Psoas muscle (tissue), 8 donors: ENCODE results near the gene GTF2A2. TPM values are rescaled to one million over a fixed set of nuclear protein-coding genes. Genes with fewer than 3 reads are reported as not detected.
"Not testable (repeated sequence)": the region's sequence is repeated elsewhere in the genome, so short reads cannot be mapped to it uniquely, and the experiment has no call there.

ENCODE experiments used
- ATAC-seq, 4 donors: fragments of 200-7000 bp; cut with Tn5 transposase; one replicate each; pipeline ENCODE4 v1.9.1; 2020; ENCODE audit warnings: moderate library complexity in 3 of 4, mild to moderate bottlenecking in 2 of 4
- DNase-seq, 2 donors: peaks; one replicate each; pipeline ENCODE4 v3.0.0-alpha.2; 2020
- H3K27ac ChIP-seq: fragments of 200-600 bp; one replicate; pipeline ENCODE4 v1.8.0; 2022
- H3K27me3 ChIP-seq, 3 donors: fragments of 200-600 bp in 1 of 3; one replicate each; pipeline versions ENCODE4 v1.6.1 to v1.8.0; 2013 to 2022; ENCODE audit warnings: low read length in 2 of 3, mild to moderate bottlenecking in 2 of 3, moderate library complexity in 1 of 3; ENCODE audit not compliant: insufficient read depth in 3 of 3
- H3K36me3 ChIP-seq, 2 donors: fragments of 200-600 bp in 1 of 2; one replicate each; pipeline versions ENCODE4 v1.6.1 to v1.8.0; 2013 to 2022; ENCODE audit warnings: low read depth in 1 of 2, mild to moderate bottlenecking in 1 of 2, moderate library complexity in 1 of 2; ENCODE audit not compliant: insufficient read depth in 1 of 2
- H3K4me1 ChIP-seq: fragments of 200-600 bp; one replicate; pipeline ENCODE4 v1.8.0; 2022
- H3K4me3 ChIP-seq: fragments of 200-600 bp; one replicate; pipeline ENCODE4 v1.8.0; 2022; ENCODE audit warnings: mild to moderate bottlenecking
- H3K9me3 ChIP-seq: fragments of 200-600 bp; one replicate; pipeline ENCODE4 v1.8.0; 2022
- CTCF ChIP-seq: fragments of 200-600 bp; IDR thresholded peaks from one replicate; pipeline ENCODE4 v1.8.0; 2022; ENCODE audit warnings: antibody characterized with exemption
- WGBS, 3 donors: extraction: QIAGEN DNeasy Blood & Tissue Kit; methylation state at CpG; one replicate each; pipeline versions ENCODE4 v1.1.6 to v1.1.7; 2013; 5-methylcytosine and 5-hydroxymethylcytosine counted together
- intact Hi-C, 2 donors: fragments of 100-400 bp; cut with DNase I; formaldehyde crosslinking; loops; one replicate each; pipeline versions ENCODE4 v1.11.0 to v1.14.2; 2022
- polyA plus RNA-seq, 3 donors: library from polyadenylated mRNA; stranded (reverse); fragments of 200-250 nt; gene quantifications; one replicate each; pipeline ENCODE4 v1.2.3, GENCODE V29; 2013
- total RNA-seq, 4 donors: library from RNA; stranded (reverse); fragmentation: NEBNext Ultra II Directional in 2 of 4; extraction: Animal tissue kit (Norgen Biotek cat#: 25700) in 2 of 4; gene quantifications; one replicate each; pipeline versions ENCODE4 v1.2.1 to v1.2.4, GENCODE V29; 2021 to 2023
- donor health status: healthy with polysubstance abuse.
- donor health status: DM: no; HTN: no; CAD: no; lungs with moderate emphysema.
- donor health status: Bipolar disorder and iron deficiency.
- donor health status: healthy.
- donor health status: DM: yes; HTN: yes; CAD: no.
- donor health status: DM: no; HTN: no; CAD: no.
- donor health status: DM: no; HTN: no; CAD: no.
- donor health status: DM: yes; HTN: yes; CAD: no.

The GTF2A2 gene
- total and polyA plus RNA-seq, 7 donors = 84.1 to 229 (median 113) TPM

GRCh38 chr15:59699810-59700431 lies 42.6 kb upstream of the GTF2A2 start:
- Histone ChIP-seq H3K27ac (no peak overlapping the region), H3K36me3 (no peaks in the 10 kb centered on the region), H3K4me3 (no peak overlapping the region), H3K9me3 (no peaks in the 10 kb centered on the region), H3K4me1 (peaks cover 15% of the 10 kb centered on the region), H3K27me3 (no peaks in the 10 kb centered on the region)
- 62 to 87% (median 85%) methylated on average over 4 of the region's 4 CpGs for WGBS, 3 donors
- intact Hi-C loops = no loop called here
- ATAC-seq = no peak
- no peak for DNase-seq
- no peak for TF ChIP-seq CTCF

GRCh38 chr15:59698065-59698464 lies 40.8 kb upstream of the GTF2A2 start:
- H3K4me1 ChIP-seq, H3K9me3 ChIP-seq, H3K27ac ChIP-seq, ATAC-seq, H3K27me3 ChIP-seq, H3K36me3 ChIP-seq, DNase-seq, H3K4me3 ChIP-seq, intact Hi-C loops: not testable (repeated sequence)
- WGBS, 3 donors = 77 to 88% (median 83%) methylated on average over 4 of the region's 4 CpGs

GRCh38 chr15:59696332-59696731 lies 39.0 kb upstream of the GTF2A2 start:
- H3K9me3 ChIP-seq = no peaks in the 10 kb centered on the region
- H3K27me3 ChIP-seq = no peaks in the 10 kb centered on the region
- no peak overlapping the region for H3K27ac ChIP-seq
- intact Hi-C loops = no loop called here
- no peak overlapping the region for H3K4me3 ChIP-seq
- TF ChIP-seq CTCF = no peak
- DNase-seq (no peak), ATAC-seq (no peak)
- WGBS, 3 donors = 69 to 81% (median 77%) methylated on average over 4 of the region's 4 CpGs
- no peaks in the 10 kb centered on the region for H3K36me3 ChIP-seq
- H3K4me1 ChIP-seq = no peaks in the 10 kb centered on the region

GRCh38 chr15:59694779-59695178 lies 37.5 kb upstream of the GTF2A2 start:
- Histone ChIP-seq H3K4me3 (no peak overlapping the region), H3K36me3 (no peaks in the 10 kb centered on the region), H3K27ac (no peak overlapping the region), H3K4me1 (no peaks in the 10 kb centered on the region), H3K27me3 (no peaks in the 10 kb centered on the region), H3K9me3 (no peaks in the 10 kb centered on the region)
- 90 to 97% (median 96%) methylated on average over 1 of the region's 1 CpG for WGBS, 3 donors
- ATAC-seq = no peak
- TF ChIP-seq CTCF = no peak
- intact Hi-C loops = loop anchor here (5.0 kb wide), 3 partner anchors 33 to 633 kb away; no protein-coding TSS in a partner anchor
- no peak for DNase-seq

- DNase-seq = no peak
These were observed 34.0 kb upstream of the GTF2A2 start for GRCh38 chr15:59691194-59691805.

More at GRCh38 chr15:59691194-59691805, 34.0 kb upstream of the GTF2A2 start:
- intact Hi-C loops = loop anchor here (2.0 to 5.0 kb wide), 4 partner anchors 36 to 636 kb away; no protein-coding TSS in a partner anchor
- H3K27ac ChIP-seq = peak overlapping the region; percentile 10
- peak; percentile 84 for TF ChIP-seq CTCF
- no peak for ATAC-seq
- no peaks in the 10 kb centered on the region for H3K9me3 ChIP-seq
- peaks cover 0 to 4% of the 10 kb centered on the region in 2 donors for H3K36me3 ChIP-seq
- no peak overlapping the region for H3K4me3 ChIP-seq
- peaks cover 16% of the 10 kb centered on the region for H3K4me1 ChIP-seq
- 52 to 64% (median 53%) methylated on average over 1 of the region's 1 CpG for WGBS, 3 donors
- no peaks in the 10 kb centered on the region for H3K27me3 ChIP-seq
